ENCODE measurements around the gene MICAL3.
"Not testable (repeated sequence)": the region's sequence is repeated elsewhere in the genome, so short reads cannot be mapped to it uniquely, and the experiment has no call there.

The MICAL3 gene

DNA sequence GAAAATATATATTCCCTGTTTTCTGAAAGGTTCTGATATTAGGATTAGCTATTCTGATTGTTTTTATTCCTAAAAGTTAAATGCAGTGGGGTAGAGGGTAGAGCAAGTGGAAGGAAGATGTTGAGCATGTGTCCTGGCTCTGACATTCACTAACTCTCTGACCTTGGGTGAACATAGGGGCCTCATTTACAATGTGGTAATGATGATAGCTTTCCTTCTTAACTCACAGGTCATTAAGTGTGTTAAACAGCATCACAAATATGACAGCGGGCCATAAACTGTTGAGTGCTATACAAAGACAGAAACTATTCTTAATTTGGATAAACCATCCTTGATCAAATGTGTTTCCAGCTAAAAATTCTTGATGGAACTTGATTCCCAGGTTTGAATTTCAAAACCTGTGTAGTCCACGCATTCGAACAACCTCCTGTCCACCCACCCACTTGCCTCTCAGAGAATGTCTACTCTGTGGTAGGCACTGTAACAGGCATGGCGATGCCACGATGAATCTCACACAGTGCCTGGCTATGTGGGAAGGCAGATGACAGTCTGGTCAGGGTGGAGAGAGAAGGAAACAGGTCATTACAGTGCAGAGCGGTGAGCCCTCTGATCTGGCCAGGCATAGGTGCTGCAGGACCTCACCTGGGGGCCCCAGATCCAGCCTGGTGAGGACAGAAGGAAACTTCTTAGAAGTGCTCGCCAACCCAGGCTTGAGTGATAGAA is 34.2 kb upstream of the MICAL3 start:
- DNase-seq: no peak

DNA sequence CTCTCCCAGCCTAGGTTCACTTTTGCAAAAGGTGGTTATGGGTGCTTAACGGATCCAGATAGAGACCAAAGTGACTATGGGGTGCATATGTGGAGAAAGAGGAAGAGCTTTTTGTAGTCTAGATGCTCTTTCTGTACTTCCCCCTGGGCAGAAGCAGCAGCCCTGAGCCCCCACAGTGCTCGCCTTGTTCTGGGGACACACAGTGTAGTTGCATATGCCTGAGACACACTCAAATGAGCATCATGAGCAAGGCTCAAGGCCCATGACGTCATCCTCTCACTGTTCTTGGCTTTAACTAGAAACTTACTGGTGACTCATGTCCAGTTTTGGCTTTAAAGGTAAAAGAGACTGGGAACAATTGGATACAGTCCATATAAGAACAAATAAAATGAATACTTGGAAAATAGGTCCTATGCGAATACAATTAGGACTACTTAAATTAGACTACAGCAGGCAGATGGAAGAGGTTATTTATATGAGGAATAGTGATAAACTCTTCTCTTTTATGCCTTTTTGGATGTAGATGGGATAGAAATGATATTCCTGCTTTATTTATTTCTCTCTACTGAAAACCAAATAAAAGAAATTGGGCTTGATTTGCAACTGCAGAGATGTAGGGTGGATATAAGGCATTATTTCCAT is 33.3 kb upstream of the MICAL3 start:
- DNase-seq: no peak

DNA sequence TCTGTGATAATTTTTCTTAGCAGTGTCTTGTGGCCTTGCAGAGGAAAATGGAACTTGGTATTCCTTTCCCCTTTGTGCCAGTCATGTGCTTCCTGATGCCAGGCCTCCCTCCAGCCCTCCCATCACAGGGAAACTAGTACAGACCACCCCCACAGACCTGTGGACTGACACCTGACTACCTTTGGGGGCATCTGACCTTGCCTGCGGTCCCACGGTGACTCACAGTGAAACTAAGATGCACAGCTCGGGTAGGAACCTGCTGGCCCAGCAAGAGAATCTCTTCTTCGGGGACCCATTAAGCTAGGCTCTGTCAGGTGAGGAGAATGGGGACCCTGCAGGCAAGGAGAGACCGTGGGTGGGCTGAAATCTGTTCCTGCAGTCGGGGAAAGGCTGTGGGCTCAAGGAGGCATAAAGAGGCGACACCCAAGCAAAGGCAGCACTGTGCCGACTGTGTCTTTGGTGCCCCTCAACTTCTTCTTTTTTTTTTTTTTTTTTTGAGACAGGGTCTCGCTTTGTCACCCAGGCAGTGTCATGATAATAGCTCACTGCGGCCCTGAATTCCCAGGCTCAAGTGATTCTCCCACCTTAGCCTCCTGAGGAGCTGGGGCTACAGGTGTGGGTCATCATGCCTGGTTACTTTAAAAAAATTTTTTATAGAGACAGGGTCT is 32.6 kb upstream of the MICAL3 start:
- no peak for DNase-seq

DNA sequence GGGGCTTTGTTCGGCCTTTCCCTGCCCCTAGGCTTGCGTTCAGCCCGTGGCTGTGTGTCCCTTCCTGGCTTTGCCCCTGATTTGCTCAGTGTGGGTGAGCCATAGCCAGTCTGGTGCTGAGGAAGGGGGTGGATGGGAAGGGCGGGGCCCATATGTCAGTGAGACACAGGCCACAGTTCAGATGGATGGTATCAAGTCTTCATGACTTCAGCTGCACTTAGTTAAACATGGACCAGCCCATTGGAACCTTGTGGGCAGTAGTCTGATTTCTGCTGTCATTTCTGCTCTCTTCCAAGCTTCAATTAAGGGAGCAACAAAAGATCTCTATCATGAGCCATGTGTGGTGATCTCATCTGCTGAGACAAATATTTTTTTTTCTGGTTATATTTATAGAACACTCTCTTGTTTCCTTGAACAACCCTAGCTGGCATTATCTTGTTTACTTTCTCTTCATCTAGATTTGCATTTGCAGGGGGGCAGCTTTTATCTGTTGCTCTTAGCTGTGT is 31.9 kb upstream of the MICAL3 start:
- DNase-seq: no peak

DNA sequence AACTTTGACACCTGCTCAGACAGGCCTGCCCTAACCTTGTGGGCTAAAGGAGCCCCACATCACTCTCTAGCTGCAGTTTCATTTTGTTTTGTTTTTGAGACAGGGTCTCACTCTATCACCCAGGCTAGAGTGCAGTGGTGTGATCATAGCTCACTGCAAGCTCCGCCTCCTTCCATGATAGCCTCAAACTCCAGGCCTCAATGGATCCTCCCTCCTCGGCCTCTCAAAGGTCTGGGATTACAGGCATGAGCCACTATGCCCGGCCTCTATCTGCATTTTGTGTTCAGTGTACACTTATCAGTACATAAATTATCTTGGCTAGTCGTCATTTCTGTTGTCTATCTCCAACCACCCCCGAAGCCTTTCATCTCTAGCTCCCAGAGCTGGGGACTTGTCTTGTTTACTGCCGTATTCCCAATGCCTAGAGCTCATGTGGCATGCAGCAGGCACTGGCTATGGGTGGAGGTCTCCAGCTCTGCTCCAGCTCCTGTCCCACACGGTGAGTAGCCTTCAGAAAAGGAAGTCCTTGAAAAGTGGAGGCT is 31.3 kb upstream of the MICAL3 start:
- DNase-seq: no peak

DNA sequence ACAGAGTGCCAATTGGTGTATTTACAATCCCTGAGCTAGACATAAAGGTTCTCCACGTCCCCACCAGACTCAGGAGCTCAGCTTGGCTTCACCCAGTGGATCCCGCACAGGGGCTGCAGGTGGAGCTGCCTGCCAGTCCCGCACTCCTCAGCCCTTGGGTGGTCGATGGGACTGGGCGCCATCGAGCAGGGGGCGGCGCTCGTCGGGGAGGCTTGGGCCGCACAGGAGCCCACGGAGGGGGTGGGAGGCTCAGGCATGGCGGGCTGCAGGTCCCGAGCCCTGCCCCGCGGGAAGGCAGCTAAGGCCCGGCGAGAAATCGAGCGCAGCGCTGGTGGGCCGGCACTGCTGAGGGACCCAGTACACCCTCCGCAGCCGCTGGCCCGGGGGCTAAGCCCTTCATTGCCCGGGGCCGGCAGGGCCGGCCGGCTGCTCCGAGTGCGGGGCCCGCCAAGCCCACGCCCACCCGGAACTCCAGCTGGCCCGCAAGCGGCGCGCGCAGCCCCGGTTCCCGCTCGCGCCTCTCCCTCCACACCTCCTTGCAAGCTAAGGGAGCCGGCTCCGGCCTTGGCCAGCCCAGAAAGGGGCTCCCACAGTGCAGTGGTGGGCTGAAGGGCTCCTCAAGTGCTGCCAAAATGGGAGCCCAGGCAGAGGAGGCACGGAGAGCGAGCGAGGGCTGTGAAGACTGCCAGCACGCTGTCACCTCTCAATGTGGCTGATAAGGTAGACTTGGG is 29.0 kb upstream of the MICAL3 start:
- DNase-seq: not testable (repeated sequence)

DNA sequence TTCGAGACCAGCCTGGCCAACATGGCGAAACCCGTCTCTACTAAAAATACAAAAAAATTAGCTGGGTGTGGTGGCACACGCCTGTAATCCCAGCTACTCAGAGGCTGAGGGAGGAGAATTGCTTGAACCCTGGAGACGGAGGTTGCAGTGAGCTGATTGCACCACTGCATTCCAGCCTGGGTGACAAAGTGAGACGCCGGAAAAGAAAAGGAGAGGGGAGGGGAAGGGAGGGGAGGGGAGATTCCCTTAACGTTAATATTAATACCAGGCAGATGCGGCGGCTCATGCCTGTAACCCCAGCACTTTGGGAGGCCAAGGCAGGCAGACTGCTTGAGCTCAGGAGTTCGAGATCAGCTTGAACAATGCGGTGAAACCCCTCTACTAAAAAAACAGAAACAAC is 26.8 kb upstream of the MICAL3 start:
- DNase-seq: not testable (repeated sequence)

DNA sequence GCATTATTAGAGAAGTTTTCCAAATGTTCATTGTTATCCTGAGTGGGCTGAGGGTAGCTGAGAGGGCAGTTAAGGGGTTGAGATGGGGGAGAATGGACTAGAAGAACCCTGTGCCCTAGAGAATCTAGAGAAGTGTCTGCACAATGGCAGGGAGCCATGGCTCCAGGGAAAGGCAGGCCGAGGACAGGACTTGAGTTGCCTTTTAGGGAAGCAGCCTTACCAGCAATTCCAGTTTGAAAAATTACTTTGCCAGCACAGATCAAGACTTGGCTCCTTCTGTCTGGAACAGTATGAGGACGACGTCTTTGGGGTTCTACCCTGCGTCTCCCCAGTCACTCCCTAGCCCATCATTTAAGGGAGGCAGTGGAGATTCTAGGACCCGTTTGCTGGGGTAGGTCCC is 25.7 kb upstream of the MICAL3 start:
- no peak for DNase-seq

DNA sequence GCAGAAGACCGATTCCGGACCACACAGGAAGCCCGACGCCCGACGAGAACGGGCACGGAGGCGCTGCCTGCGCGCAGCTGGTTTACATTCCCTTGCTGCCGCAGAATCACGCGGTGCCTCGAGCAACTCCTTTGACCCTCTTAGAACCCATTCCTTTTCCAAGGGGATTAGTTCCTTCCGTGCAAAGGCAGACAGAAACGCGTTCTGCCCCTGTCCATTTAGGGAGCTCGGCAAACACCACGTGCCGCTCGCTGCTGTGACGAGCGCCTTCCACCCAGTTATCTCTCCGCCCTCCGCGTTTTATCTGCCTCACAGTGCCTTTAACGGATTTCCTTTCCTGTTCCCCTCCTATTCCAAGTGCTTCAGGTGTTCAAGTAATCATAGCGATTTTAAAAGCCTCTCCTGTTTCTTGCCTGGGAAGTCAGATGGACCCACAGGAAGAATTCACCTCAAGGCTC is 24.1 kb upstream of the MICAL3 start:
- DNase-seq: no peak

DNA sequence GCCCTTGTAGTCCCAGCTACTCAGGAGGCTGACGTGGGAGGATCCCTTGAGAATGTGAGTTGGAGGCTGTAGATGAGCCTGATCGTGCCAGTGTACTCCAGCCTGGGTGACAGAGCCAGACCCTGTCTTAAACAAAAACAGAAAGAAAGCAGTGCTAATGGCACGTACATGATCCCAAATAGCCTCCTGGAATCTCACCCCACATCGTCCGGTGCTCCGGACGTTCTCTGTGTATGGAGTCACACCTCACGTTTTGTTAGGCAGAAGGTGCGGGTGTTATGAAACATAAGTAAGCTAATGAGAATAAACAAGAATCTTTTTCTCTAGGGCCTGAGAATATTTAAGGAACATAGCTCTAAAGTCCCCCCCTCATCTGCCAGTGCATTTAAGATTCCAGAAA is 23.7 kb upstream of the MICAL3 start:
- no peak for DNase-seq

DNA sequence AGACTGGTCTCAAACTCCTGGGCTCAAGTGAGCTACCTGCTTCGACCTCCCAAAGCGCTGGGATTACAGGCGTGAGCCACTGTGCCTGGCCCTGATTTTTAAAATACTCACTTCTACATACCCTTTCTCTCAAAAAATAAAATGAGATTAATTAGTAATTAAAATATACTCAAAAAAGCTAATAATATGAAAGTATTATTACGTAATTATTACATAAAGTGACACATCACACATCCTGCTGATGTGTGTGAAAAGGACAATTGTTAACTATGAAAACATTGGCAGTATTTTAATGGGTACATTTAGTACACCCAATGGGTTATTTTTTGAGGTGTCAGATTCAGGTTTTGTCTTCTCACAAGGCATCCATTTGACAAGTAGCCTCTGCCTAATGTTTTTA is 21.4 kb upstream of the MICAL3 start:
- DNase-seq: no peak

DNA sequence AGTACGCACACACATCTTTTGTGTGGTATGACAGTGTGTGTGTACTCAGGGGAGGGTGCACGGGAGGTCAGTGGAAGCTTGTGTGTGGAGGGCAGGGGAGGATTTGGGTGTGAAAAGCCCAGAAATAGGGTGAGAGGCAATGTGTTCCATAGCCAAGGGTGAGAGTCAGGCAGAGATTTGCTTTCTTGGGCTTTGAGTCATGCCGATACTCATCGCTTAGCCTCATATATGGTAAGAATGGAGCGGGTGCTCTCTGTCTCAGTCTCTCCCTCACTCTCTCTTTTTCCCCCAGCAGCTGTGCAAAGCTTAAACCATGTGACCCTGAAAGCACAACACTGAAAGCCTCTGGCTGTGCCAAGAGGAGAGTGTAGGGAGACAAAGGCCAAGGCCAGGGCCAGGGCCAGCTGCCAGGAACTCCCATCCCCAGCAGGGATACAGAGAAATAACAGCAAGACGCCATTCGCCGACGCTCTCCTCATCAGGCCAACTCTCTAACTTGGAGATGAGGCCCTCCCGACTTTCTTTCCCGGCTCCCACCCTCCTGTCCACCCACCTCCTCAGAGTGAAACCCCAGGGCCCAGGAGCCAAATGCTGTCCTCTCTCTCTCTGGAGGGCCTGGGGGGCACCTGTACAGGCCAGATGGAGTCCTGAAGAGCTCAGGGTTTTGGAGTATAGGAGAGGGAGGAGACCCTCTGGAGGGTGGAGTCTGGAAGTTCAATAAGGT is 20.3 kb upstream of the MICAL3 start:
- DNase-seq: peak; percentile 81

DNA sequence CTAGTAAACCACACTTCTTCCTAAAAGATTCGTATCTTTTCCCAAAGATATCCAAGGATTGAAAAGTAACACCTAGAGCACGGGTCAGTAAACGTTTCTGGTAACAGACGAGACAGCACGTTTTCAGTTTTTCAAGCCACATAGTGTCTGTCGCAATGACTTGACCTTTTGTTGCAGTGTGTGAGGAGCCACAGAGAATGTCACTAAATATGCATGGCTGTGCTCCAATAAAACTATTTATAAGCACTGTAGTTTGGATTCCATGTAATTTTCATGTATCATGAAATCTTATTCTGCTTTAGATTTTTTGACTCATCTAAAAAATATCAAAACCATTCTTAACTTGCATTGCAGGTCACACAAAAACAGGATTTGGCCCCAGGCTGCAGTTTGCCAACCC is 18.3 kb upstream of the MICAL3 start:
- no peak for DNase-seq

DNA sequence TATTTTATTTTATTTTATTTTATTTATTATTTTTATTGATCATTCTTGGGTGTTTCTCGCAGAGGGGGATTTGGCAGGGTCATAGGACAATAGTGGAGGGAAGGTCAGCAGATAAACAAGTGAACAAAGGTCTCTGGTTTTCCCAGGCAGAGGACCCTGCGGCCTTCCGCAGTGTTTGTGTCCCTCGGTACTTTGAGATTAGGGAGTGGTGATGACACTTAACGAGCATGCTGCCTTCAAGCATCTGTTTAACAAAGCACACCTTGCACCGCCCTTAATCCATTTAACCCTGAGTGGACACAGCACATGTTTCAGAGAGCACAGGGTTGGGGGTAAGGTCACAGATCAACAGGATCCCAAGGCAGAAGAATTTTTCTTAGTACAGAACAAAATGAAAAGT is 16.5 kb upstream of the MICAL3 start:
- DNase-seq: not testable (repeated sequence)

DNA sequence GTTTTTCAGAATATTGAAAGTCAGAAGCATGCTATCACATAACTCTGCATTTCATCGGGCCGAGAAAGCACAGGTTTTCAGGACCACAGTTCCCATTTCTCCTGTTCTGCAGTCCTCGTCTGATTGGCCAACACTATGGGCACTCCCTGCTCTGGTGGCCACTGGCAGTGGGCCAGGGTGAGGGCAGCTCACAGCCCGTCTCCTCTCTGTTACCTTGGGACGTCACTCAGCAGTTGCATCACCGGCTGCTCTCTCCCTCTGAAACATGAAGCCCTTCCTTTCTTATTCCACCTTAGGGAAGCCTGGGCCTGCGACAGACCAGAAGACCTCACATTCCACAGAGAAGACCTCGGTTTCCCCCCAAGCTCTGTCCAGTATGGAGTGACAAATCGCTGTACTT is 11.4 kb upstream of the MICAL3 start:
- no peak for DNase-seq

DNA sequence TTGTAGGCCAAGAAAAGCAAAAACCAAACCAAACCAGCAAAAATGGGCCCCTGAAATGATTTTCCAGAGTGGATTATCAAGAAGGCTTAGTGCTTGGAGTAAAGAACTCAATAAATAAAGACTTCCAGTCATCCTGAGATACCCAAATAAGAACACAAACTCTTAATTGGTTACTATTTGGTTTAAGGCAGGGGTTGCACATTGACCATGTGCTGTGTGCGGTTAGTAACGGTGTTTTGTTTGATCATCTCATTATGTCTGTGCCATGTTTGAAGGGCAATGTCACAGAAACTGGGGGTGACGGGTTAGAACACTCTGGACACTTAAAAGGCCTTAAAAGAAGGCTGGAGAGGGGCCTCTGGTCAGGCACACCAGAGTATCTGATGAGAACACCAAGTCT is 9.7 kb upstream of the MICAL3 start:
- DNase-seq: no peak

DNA sequence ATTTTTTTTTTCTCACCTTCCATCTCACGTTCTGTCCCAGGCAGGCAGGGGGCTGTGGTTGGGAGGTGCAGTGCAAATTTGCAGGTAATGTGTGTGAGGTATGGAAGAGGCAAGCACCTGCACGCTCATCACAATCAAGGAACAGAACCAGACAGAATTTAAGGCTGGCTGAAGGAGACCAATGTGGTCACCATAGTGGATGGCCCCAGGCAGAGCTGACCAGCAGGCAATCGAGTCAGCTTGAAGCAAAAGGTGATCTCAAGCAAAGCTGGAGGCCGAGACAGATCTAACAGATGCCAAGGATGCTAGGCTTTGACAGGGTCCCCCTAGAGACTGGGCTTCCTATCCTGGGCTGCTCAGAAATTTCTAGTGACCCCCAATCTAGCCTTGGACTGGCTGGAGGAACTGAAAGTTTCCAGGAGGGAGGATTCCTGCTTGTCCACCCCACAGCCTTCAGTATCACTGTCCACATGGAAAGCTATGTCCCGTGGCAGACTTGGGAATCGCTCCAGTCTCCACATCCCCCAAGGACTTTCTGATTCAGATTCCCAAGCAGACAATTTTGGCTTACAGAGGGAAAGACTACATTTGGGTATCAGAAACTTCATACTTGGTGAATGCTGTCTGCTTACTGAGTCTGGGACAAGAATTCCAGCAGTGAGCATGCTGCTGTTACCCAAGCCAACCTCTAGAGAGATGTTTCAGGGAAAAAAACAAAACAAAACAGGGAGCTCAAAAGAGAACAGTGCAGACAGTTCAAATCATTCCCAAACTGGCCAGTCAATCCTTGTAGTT is 9.0 kb upstream of the MICAL3 start:
- DNase-seq: no peak

DNA sequence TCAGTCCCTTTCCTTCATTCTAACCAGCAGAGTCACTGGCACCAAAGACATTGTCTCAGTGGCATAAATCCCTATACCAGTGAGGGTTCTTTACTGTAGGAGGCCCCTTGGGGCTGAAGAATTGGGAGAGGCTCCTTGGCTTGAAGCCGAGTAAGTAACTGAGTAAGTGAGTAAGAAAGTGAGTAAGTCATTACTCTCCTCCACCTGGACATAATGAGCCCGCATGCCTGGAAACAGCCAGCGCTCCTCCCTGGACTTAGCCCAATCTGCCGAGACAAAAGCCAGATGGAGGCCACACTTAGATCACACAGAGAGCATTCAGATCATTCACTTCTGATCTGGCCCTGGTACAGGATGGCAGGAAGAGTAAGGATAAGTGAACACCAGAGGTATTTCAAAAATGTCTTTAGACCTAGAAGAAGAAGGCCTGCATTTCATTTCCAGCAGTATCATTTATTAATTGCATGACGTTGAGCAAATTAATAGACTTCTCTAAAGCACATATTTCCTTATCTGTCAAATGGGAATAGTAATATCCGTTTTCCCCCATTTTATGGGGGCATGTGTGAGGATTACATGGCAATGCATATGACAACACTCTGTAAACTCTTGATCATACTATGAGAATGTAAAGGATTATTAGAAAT is 8.2 kb upstream of the MICAL3 start:
- no peak for DNase-seq

DNA sequence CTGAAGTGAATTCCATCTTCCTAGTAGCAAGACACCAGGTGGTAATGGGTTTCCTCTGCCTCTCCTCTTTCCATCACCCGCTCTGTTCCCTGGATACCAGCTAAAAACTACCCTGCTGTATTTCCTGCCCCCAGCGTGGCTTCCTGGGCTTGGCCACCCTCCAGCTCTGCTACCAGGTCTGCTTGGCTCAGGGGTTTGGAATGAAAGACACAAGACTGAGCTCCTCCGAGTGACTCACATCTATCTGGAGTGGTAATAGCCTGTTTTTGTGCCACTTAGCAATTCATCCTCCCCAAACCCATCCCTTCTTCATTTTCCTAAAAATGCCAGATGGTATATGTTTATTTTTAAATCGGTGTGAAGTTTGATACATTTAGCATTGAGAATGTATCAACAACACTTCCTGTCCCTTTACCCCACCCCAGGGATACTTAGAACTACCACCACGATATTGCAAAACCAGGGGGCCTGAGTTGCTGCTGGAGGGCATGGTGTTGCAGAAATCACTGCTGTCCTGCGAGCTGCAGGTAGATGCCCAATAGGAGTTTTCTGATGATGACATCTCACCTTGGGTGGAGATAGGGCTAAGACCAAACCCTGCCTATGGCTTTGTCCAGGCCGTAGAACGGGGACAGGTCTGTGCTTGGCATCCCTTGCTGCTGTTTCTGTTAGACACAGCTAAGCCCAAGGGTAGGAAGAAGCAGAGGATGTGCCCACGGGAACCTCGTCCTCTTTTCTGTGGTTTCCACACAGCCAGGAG is 7.5 kb upstream of the MICAL3 start:
- no peak for DNase-seq

DNA sequence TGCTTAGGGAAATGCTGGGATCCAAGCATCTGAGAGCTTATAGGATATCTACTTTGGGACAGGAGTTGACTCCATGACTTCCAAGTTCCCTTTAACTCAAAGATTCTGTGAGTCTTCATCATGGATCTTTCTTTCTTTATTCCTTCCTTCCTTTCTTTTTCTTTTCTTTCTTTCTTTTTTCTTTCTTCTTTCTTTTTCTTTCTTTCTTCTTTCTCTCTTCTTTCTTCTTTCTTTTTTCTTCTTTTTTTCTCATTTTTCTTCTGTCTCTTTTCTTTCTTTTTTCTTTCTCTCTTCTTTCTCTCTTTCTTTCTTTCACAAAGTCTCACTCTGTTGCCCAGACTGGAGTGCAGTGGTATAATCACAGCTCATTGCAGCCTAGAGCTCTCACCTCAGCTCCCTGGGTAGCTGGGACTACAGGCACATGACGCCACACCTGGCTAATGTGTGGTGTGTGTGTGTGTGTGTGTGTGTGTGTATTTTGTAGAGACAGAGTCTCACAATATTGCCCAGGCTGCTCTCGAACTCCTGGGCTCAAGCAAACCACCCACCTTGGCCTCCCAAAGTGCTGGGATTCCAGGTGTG is 5.4 kb upstream of the MICAL3 start:
- no peak for DNase-seq
